Activated CD4-positive, alpha-beta T cell treated with anti-CD3 and anti-CD28 coated beads, Interleukin-2, amount 50 U/mL, for 1 hour (primary cell): Measurements from ENCODE around the gene CDK1.

ENCODE experiments used
- DNase-seq: peaks from one replicate; pipeline ENCODE4 v3.0.0-alpha.2; 2020

CDK1 gene

DNA sequence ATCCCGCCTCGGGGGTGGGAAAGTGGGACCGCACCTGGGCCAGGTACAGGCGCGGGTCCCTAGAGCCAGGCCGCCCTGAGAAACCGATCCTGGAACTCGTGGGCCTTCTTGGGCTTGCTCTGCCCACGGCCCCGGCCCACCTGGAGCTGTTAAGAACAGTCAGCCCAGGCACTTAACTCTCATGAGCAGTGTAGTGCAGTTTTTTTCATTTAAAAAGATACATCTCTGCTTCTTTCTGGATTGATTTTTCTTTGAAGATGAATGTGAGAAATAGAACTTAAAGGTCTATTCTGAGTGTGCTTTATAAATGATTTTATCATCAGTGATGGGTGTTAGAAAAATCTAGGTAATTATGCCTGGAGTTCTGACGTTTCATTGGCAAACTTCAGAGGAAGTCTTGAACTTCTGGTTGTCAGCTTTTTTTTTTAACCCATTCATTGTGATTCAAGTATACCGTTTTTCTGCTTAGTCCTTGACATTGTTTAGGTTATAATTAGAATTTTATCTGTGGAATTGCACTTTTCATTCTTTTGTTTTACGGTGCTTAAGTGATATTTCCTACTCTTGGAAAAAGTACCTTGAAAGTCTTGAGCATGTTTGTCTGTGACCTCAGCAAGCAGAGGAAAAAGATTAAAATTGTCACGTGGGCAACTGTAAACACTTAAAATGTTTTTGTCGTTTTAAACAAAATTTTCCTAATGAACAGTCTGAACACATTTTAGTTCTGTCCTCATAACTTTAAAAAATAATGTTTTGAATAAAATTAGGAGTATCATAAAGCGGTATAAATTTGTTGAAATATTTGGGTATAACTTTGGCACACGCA is 906 bp downstream of the CDK1 start:
- DNase-seq: no peak

DNA sequence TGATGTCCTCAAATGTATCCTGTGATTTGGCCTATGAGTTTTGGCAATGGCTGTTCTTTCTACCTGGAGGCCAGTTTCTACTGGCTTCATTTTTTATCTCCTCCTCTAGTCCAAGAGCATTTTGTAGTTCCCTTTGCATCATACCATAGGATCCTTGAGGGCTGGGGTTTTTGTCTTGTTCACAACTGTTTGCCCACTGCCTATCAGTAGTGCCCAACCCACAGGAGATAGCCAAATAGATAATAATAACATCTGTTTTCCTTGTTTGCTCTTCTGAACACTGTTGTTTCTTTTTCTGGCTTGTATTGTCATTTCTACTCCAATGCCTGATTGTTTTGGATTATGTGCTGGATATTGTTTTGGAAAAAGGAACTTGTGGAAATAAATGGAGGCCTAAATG is 3.4 kb downstream of the CDK1 start:
- DNase-seq: no peak

GRCh38 chr10:60784641-60785040 is 6.4 kb downstream of the CDK1 start:
- no peak for DNase-seq

DNA sequence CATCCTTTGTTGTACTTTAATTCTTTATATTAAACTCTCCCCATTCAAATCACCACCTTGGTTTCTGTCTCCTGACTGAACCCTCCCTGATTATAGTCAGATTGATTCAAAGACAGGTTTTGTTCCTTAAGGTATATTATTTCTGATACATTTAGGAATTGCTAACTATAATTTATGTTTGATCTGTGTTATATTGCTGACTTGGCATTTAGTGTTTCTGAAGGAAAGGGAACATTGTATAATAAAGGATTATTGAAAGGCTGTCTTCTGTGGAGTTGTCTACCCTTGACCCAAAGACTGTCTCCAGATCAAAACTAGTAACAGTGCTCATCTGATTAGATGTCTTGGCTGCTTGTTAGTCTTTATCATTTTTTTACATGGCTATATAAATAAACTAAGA is 10.3 kb downstream of the CDK1 start:
- no peak for DNase-seq

DNA sequence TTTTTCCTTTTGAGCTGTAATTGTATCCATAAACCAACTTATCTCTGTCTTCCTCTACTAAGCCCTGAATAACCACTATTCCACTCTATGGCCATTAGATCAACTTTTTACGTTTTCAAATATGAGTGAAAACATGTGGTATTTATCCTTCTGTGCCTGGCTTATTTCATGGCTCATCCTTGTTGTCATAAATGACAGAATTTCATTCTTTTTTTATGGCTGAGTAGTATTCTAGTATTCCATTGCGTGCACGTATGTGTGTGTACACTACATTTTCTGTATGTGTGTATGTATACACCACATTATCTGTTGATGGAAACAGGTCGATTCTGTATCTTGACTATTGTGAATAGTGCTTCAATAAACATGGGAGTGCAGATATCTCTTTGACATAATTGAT is 11.1 kb downstream of the CDK1 start:
- DNase-seq: no peak

DNA sequence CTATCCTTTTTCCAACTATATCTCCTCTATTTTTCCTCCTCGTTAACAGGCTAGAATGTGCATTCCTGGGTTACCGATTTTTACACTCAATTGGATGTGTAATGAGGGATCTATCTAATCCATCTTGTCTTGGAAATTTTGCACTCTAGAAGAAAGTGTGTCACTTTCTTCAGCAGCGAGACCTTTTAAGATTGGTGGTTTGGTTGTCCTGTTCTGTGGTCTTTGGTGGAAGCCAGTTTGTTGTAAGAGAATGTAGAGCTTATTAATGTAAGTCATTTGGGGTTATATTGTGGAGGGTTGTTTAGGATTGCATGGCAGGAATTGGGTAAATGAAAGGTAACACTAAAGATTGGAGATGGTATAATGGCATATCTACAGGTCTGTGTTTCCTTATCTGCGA is 16.7 kb downstream of the CDK1 start:
- no peak for DNase-seq

DNA sequence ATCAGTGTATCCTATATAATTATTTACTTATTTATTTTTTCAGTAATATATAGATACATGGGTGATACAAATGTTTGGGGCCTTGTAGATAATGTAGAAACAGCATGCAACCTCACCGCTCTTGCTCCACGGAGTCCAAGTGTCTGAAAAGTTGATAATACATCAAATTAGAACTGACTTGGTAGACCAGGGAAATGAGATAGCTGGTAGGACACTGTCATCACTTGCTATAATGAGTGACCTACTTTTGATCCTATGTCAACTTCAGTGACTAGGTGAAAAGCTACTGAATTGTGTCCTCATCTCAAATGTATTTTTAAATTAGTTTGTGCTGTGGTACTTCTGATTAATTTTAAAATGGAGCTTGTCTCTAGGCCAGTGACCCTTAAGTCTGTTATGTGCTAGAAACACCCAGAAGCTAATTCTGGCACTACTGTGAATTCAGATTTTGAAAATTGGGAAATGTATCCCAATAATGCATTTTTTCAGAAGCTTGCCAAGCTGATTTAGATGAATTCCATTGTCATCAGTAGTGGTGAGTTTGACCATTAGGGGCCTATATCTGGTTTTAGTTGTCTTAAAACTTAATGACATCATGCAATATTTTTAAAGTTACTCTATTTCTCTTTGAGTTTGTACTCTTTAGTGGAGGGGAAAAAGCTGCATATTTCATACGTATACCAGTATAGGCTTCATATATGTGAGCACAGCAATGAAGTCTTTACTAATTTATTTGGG is 17.4 kb downstream of the CDK1 start:
- no peak for DNase-seq

DNA sequence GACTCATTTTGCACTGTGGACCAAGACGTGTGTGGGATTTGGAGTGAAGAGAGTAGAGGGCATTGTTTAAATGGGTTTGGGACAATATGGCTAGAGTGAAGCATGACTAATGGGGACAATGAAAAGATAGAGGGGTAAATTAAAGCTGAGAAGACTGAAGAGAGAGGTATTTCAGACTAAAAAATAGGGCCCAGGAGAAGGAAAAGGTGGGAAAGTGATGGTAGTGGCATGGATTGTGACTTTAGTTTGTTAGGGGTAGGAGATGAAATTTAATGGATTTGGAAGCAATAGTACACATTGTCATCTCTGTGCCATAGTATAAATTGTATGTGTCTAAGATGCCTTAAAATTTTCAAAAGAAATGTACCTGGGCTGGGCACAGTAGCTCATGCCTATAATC is 18.2 kb downstream of the CDK1 start:
- no peak for DNase-seq

DNA sequence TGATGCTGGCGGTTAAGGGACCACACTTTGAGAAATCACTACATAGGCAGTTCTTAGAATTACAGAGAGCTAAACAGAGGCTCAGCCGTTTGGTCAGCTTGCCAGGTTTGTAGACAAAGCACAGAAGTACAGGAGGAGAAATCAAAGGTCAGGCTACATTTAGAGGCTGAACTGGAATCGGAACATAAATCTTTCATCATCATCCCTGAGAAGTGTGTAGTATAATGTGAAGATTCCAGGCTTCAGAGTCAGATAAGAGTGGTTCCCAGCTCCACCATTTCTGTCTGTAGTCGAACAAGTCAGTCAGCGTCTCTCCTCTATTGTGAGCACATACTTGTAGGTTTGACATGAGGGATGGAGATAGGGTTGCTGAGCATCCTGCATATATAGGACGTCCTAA is 18.9 kb downstream of the CDK1 start:
- DNase-seq: no peak

GRCh38 chr10:60798031-60798430 is 19.8 kb downstream of the CDK1 start:
- no peak for DNase-seq

- no peak for DNase-seq
Observed at GRCh38 chr10:60798870-60799269, 20.6 kb downstream of the CDK1 start.

DNA sequence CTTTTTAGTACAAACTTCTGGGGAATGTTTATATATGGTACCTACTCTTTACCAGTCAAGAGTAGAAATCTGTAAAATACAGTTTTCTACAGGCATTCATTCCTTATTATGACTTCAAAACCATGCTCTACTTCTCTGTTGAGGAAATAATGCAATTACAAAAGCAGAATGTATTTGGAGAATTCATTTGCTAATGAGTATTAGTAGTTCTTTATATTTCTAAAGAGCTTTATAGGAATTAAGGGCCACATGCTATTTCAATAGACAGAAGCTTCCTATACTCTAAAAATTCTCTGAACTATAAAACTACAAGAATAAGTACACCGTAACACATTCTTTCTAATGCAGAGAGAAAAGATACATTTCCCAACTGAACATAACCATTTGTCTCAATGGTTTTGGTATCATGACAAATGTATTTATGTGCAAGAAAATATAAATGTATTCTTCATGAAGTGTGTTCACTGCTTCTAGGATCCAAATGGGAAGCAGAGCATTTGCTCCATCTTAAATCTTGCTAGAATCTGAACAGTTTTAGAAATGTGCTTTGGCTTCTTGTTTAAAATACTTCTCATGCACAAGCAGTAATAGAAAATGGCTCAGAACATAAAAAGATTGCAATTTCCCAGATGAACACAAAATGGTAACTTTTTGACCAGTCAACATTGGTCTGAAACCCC is 21.8 kb downstream of the CDK1 start:
- DNase-seq: no peak

DNA sequence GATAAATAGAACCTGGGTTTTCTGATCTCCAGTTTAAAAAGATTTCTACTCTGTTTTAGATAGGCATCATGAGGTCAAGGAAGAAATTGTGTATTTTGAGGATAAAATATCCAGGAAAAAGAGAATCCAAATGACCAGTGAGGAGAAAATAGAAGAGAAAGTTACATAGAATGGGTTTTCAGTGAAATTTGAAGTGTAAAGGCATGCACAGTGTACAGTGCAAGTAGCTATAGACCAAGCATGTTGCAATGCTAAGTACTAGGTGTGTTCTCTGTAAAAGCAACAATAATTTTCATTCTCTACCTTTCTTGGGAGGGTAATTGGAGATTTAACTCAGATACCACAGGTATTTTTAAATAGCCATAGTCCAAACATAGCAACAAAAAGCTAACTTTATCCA is 22.6 kb downstream of the CDK1 start:
- no peak for DNase-seq

GRCh38 chr10:60801522-60801921 is 23.2 kb downstream of the CDK1 start:
- no peak for DNase-seq

DNA sequence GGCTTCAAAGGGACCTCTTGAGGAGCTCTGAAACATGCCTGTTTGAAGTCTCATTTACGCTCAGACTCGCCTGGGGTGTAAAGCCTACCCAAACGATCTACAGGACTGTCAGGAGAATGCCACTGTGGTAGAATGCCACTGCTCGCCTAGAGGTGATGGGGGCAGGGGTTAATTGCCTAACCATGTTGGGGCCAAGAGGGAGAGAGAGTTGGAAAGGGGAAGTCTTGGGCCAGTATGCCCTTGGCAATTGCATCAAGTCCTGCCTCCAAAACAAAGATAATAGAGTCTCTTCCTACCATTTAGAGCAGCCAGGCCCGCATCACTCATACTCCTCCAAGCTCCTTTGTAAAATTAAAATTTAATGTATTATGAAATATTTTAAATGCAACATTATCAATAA is 25.2 kb downstream of the CDK1 start:
- no peak for DNase-seq

- no peak for DNase-seq
Observed at GRCh38 chr10:60803865-60804264, 25.6 kb downstream of the CDK1 start.

DNA sequence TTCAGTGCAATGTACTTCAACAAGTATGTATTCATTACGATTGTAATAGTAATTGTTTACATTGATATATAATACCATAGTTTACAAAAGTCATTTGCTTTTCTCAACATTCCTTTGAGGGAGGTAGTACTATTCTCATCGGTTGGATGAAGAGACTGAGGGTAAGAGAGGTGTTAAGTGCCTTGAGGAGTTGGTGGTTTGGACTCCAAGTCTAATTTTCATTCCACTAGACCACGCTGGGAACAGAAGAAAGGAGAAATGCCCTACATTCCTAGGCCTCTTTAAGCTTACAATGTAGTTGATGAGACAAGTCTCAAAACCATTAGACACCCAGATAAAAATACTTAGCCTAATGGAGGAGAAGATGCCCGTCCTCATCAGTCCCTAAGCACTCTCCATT is 28.6 kb downstream of the CDK1 start:
- DNase-seq: no peak

GRCh38 chr10:60807499-60807898 is 29.2 kb downstream of the CDK1 start:
- DNase-seq: no peak

- no peak for DNase-seq
Observed at GRCh38 chr10:60808036-60808435, 29.8 kb downstream of the CDK1 start.

GRCh38 chr10:60809157-60809556 is 30.9 kb downstream of the CDK1 start:
- no peak for DNase-seq

DNA sequence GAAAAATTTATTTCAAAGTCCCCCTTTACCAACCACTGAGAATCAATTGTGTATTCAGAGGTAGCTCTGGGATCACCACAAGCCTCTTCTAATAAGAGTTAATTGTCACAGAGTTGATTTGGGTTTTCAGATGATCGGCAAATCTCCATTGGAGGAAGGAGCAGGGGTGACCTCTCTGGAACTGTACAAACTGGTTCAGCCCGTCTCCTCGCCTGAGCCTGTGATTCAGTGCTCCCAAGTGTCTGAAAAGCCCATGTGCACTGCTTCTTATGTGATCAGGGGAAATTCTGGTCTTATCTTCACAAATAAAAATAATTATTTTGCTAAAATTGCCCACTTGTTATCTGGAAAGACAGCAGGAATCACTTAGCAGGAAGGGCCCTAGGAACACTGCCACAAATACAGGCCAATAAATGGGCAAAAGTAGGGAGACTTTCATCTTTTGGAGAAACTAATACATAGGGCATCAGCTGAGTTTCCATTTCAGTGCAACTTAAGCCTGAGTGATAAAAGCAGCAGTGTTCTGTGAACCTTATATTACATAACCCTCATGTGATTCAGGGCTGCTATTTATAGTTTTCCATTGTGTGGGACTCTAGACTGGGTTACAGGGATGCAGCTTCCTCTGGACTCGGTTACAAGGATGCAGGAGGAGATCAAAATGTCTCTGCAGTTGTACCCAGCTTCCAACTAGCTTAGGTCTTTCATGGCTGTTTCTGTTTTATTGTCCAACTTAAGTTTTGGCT is 32.3 kb downstream of the CDK1 start:
- no peak for DNase-seq

DNA sequence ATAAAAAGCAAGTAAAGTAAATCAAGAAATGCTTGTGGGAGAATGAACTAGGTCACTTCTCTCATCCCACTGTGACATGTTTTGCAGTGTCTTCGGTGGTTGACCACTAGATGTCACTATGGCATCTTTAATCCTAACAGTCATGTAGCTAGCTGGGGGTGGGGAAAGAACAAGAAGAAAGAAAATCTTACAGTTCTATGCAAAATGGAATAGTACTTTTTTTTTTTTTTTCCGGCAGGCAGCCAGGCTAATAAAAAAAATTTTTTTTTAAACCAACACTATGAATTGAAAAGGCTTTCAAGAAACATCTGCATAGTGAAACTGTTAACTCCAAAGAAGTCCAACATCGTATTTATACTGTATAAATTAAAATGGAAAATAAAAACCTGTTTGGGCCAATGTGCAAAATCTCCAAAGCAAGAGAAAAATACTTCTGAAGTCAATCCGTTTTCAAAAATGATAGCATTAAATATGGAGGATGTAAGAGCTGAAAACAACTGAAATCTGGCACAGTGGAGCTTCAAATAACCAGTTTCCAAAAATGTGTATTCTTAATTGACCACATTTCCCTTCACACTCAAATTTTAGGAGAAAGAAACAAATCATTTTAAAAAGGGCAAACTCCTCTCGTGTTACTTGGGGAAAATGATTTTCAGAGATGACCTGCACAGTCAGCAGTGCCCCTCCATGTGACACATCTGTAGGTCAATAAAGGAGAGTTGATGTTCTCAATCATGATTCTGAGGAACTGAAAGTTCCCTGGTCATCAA is 38.5 kb downstream of the CDK1 start:
- DNase-seq: no peak
